ENCODE measurements around the gene OR1I1.
"Not testable (repeated sequence)": the region's sequence is repeated elsewhere in the genome, so short reads cannot be mapped to it uniquely, and the experiment has no call there.

The OR1I1 gene

DNA sequence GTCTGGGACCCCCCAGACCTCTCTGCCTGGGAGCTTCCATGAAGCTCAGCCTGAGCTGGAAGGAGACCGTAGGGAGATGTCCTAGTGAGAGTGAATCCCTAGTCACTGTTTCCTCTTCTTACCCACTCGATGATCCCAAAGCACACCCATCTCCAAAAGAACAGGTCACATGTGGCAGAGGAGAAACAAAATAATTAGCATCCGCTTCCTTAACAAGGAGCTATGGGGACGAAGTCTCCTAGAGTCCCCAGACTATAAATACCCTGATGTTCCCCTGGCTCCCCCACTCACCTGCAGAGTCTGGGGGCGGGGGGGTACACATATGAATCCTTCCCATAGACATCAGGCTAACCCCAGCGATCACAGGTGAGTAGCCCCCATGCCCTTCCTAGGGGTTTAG lies at the start of gene OR1I1:
TSS of gene OR1I1 (plus strand) at position 301 of the 400 bp plus-strand sequence. CDS start 4,855 bp downstream, outside the sequence.
- no peak for DNase-seq

DNA sequence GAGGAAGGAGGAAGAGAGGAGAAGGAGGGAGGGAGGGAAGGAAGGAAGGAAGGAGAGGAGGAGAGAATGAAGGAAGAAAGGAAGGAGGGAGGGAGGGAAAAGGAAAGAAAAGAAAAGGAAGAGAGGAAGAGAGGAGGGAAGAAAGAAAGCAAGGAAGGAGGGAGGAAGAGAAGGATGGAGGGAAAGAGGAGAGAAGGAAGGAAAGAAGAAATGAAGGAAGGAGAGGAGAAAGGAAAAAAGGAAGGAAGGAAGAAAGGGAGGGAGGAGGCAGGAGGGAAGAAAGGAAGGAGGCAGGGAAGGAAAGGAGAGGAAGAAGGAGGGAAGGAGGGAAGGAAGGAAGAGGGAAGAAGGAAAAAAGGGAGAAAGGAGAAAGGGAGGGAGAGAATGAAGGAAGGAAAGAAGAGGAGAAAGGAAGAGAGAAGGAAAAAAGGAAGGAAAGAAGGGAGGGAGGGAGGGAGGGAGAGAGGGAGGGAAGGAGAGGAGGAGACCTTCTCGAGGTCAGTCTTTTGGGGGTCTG lies 46.2 kb upstream of the OR1I1 start:
- DNase-seq: no peak

- DNase-seq: no peak
Observed at GRCh38 chr19:15037586-15037985, 44.4 kb upstream of the OR1I1 start.

DNA sequence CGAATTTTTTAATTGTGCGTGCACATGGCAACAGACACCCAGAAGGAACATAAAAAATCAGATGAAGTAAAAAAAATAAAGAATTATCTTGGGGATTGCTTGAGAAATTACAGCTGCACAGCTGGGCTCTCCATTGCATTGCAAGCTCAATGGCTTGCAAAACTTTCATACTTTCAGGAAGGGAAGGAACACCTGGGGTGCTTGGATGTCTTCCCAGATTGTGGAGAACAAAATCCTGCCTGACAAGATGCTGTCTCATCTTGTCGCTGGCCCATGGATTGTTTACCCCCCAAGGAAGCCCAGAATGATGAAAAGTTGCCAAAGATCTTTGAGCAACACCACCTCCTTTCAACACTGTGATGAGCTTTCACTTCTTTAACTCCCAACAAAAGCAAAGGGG lies 43.7 kb upstream of the OR1I1 start:
- DNase-seq: no peak

- DNase-seq: no peak
Observed at GRCh38 chr19:15042003-15042402, 40.0 kb upstream of the OR1I1 start.

- DNase-seq: no peak
Observed at GRCh38 chr19:15042826-15043225, 39.2 kb upstream of the OR1I1 start.

GRCh38 chr19:15045506-15045905 lies 36.5 kb upstream of the OR1I1 start:
- no peak for DNase-seq

DNA sequence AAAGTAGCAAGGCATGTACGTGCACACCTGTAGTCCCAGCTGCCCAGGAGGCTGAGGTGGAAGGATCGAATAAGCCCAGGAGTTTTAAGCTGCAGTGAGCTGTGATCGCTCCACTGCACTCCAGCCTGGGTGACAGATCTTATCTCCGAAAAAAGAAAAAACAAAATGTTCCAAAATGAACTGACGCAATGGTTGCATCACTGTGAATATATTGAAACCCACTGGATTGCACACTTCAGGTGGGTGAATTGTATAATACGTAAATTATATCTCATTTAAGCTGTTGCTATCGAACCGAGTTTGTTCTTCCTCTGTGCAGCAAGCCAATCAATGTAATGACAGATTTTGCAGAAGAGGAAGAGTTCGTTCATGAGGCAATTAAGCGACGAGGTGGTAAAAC lies 34.3 kb upstream of the OR1I1 start:
- no peak for DNase-seq

DNA sequence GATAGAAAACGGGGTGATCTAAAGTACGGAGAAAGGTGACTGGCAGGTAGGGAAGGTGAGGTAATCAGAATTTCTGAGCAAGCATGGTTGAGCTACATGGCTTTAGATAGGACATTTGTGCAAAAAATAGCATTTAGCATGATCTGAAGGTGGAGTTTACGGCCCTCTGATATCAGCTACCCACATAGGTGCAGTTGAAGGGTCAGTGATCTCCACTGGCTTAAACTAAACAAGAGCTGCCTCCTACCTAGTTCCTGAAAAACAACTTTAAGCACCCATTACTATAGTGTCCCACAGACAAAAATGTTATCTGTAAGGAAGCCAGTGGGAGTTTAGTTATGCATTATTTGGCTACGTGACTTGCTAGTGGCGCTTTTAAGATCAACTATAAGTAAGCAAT lies 33.9 kb upstream of the OR1I1 start:
- DNase-seq: no peak

GRCh38 chr19:15048885-15049541 lies 33.0 kb upstream of the OR1I1 start, which contains the start of gene CASP14:
Gene CASP14, plus strand, starts transcription at chr19:15049480. Its CDS starts 2,772 bp downstream, at chr19:15052252.
- DNase-seq: no peak

GRCh38 chr19:15050639-15051038 lies 31.4 kb upstream of the OR1I1 start:
- DNase-seq: no peak

- DNase-seq: no peak
Observed at GRCh38 chr19:15062036-15062435, 20.0 kb upstream of the OR1I1 start.

- not testable (repeated sequence) for DNase-seq
Observed at GRCh38 chr19:15070386-15070785, 11.6 kb upstream of the OR1I1 start.

- DNase-seq: no peak
Observed at GRCh38 chr19:15072930-15073647, 8.9 kb upstream of the OR1I1 start.

DNA sequence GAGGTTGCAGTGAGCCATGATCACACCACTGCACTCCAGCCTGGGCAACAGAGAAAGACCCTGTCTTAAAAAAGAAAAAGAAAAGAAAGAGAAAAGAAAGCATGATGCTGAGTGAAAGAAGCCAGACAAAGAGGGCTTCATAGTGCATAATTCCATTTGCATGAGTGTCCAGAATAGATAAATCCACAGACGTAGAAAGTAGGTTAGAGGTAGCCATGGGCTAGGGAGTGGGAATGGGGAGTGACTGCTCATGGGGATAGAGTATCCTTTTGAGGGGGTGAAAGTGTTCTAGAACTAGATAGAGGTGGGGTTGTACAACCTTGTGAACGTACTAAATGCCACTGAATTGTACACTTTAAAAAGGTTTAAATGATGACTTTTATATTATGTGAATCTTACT lies 7.6 kb upstream of the OR1I1 start:
- no peak for DNase-seq

GRCh38 chr19:15075806-15076205 lies 6.2 kb upstream of the OR1I1 start:
- DNase-seq: no peak

DNA sequence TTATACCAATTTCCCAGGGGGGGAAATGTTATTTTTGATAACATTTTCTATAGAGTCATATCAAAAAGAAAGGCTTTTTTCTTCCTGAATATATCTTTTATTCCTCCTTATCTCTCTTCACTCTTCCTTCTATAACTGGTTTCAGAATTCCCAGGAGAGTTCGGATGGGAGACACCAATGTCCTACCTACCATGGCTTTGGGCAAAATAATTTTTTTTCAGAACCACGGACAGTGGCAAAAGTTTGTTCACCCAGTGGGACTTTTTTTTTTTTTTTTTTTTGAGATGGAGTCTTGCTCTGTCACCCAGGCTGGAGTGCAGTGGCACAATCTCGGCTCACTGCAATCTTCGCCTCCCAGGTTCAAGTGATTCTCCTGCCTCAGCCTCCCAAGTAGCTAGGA lies 2.0 kb upstream of the OR1I1 start:
- not testable (repeated sequence) for DNase-seq

- DNase-seq: no peak
Observed at GRCh38 chr19:15087182-15087581, 5.2 kb downstream of the OR1I1 start.

GRCh38 chr19:15091918-15092753 lies 10.1 kb downstream of the OR1I1 start:
- DNase-seq: peak; percentile 44 to 52

- DNase-seq: no peak
Observed at GRCh38 chr19:15093001-15093400, 11.0 kb downstream of the OR1I1 start.

DNA sequence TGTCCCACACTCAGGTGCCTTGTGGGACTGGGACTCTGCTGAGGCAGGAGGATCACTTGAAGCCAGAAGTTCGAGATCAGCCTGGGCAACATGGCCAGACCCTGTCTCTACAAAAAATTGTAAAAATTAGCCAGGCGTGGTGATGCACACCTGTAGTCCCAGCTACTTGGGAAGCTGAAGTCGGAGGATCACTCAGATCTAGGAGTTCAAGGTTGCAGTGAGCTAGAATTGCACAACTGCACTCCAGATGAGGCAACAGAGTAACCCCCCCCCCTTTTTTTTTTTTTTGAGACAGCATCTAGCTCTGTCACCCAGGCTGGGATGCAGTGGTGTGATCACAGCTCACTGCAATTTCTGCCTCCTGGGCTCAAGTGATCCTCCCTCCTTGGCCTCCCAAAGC lies 14.2 kb downstream of the OR1I1 start:
- DNase-seq: no peak

DNA sequence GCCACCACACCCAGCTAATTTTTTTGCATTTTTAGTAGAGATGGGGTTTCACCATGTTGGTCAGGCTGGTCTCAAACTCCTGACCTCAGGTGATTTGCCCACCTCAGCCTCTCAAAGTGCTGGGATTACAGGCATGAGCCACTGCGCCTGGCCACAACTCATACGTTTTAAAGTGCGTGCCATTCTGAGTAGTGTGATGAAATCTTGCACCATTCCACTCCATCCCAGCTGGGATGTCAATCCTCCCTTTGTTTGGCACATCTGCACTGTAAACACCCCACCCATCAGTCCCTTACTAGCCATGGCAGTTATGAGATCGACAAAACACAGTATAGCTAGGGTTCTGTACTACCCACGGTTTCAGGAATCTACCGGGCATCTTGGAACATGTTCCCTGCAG lies 16.0 kb downstream of the OR1I1 start:
- not testable (repeated sequence) for DNase-seq

- no peak for DNase-seq
Observed at GRCh38 chr19:15098460-15098859, 16.4 kb downstream of the OR1I1 start.
